HG03442 (cell line): ENCODE results near the gene SYNDIG1.
"Not testable (repeated sequence)": the region's sequence is repeated elsewhere in the genome, so short reads cannot be mapped to it uniquely, and the experiment has no call there.

Experiments
- ATAC-seq: cut with Tn5 transposase; IDR thresholded peaks from one replicate; pipeline ENCODE4 v1.9.1; 2021; ENCODE audit warnings: mild to moderate bottlenecking, moderate library complexity; ENCODE audit not compliant: unreplicated experiment

Gene SYNDIG1

DNA sequence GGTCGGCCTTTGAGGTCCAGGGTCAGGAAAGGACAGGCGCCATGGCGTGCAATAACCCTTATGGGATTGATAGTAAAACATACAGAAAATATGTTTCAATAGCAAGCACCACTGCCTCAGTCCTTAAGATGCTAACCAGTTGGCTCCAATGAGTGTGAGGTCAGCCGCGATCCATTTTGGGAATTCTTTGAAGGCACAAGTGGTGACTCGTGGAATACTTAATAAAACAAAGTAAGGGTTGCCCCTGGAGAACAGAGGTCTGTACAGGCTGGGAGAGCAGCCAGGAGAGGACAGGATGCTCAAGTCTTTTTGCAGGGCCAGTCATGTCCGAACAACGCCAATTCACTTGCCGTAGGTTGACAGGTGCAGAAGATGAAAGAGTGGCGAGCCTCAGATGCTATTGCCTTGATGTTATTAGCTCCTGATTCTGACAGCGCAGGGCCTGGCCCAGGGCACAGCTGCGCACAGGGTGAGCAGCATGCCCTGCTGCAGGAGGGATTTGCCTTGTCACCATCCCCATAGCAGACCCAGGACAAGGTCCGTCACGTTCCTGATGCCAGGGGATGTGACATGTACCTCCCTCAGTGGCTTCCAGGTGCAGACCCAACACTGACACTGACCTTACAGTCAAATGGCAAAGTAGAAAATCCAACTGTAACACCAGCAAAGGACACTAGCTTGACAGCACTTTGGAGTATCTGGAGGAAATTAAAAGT lies 21.8 kb downstream of the SYNDIG1 start:
- no peak for ATAC-seq

GRCh38 chr20:24492031-24492607 lies 22.7 kb downstream of the SYNDIG1 start:
- ATAC-seq, result no peak

- ATAC-seq, result no peak
These were observed 23.3 kb downstream of the SYNDIG1 start for GRCh38 chr20:24492698-24493097.

GRCh38 chr20:24493181-24493580 lies 23.8 kb downstream of the SYNDIG1 start:
- ATAC-seq, result no peak

GRCh38 chr20:24493661-24494459 lies 24.4 kb downstream of the SYNDIG1 start:
- ATAC-seq, result no peak

- no peak for ATAC-seq
These were observed 25.1 kb downstream of the SYNDIG1 start for GRCh38 chr20:24494460-24494920.

- ATAC-seq, result no peak
These were observed 25.8 kb downstream of the SYNDIG1 start for GRCh38 chr20:24495266-24495665.

DNA sequence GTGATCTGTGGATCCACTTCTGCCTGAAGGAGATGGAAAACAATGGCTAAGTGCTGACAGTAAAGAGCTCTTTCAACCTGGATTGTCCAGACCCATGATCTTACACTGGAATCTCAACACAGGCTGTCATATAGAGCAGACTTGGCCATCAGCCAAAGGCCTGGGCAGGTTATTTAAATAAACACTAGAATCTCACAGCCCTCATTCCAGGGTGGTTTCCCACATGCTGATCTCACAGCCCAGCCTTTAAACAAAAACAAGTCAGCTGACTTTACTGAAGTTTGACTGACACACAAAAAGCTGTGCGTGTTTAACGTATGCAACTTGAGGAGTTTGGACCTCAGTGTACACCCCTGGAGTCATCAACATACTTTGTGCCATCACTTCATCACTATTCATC lies 28.4 kb downstream of the SYNDIG1 start:
- no peak for ATAC-seq

DNA sequence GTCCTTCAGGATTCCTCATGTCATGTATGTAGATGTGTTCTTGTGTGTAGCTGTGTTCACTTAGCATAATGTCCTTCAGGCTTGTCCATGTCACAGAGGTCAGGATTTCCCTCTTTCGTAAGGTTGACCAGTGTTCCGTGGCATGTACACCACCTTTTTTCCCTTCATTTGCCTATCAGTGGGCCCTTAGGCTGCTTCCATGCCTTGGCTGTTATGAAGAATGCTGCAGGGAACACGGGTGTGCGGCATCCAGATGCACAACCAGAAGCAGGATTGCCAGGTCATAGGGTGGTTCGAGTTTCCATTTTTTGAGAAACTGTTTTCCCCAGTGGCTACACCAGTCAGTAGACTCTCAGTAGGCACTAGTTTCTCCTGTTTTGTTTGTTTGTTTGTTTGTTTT lies 29.2 kb downstream of the SYNDIG1 start:
- no peak for ATAC-seq

- no peak for ATAC-seq
These were observed 30.0 kb downstream of the SYNDIG1 start for GRCh38 chr20:24499472-24499871.

DNA sequence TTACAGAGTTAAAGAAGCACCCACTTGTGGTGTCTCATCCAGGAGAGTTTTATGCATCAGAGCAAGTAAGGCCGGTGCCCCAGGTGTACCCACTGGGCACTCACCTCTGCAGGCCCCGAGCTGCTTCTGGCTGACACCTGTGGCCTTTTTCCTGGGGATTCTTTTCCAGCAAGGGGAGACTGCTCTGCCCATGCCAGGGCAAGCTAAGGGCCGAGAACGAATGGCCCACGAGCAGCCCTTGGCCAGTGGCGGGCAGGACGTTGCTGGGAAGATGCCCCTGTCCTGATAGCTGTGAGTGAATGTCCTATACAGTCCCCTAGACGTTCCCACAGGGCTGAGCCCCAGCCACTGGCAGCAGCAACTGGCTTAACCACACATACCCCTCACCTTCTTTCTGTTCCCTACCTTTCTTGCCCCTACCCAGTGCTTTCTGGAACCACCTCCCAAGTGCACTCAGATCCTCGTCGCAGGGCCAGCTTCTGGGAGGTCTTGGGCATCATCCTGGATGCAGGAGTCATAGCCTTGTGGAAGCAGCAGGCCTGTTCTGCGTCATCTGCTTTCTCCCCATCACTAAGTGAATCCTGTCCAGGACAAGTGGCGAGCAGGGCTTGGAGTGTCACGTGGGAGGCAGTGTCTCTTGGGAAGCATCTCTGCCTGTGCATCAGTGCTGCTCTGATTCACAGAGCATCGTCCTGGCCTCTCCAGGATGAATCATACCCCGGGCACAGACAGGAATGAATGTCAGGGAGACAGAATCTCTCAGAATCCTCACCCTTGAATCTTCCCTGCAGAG lies 32.5 kb downstream of the SYNDIG1 start:
- no peak for ATAC-seq

GRCh38 chr20:24502661-24503060 lies 33.2 kb downstream of the SYNDIG1 start:
- no peak for ATAC-seq

DNA sequence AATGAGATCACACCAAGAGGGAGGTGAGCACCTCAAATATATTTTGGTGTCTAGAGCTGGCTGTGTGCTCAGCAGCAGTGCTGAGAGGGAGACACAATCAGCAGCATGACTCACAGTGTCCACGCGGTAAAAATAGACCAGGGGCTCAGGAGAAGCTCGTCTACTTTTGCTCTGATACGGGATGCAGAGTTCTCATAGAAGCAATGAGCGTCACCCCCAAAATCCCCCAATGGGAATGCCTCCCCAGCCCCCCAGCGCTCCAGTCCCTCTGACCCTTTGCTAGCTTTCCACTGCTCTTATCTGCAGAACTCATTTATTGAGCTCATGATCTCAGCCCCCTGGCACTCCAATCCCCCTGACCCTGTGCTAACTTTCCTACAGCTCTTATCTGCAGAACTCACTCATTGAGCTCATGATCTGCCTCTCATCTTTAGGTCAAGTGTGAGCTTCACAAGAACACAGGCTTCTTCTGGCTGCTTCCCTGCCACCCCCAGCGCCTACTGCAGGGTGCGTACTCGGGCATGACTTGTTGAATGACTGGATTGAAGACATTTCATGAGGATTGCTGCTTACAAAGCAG lies 34.0 kb downstream of the SYNDIG1 start:
- ATAC-seq, result no peak

GRCh38 chr20:24504331-24505285 lies 35.2 kb downstream of the SYNDIG1 start:
- no peak for ATAC-seq

- no peak for ATAC-seq
These were observed 36.7 kb downstream of the SYNDIG1 start for GRCh38 chr20:24506146-24506545.

DNA sequence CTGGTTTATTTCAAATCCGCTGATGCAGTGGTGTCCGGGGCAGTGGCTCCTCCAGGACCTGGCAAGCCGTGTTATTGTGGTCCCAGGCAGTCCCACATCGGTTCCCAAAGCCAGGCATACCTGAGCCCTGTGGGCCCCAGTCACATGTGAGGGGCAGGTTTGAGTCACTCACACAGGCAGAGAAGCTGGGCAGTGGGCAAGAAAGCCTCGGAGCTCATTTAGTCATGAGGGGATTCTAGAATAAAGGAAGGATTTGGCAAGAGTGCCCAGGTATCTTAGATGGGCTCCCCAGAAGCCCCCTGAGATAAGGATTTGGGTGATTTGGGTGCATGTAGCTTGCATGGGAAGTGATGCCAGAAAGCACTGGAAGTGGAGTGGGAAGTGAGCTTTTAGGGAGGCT lies 37.3 kb downstream of the SYNDIG1 start:
- ATAC-seq, result no peak

- no peak for ATAC-seq
These were observed 37.9 kb downstream of the SYNDIG1 start for GRCh38 chr20:24507182-24507853.

DNA sequence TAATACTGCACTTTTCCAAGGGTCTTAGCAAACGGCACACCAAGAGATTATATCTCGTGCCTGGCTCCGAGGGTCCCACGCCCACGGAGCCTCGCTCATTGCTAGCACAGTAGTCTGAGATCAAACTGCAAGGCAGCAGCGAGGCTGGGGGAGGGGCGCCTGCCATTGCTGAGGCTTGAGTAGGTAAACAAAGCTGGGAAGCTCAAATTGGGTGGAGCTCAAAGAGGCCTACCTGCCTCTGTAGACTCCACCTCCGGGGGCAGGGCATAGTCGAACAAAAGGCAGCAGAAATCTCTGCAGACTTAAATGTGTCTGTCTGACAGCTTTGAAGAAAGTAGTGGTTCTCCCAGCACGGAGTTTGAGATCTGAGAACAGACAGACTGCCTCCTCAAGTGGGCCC lies 43.0 kb downstream of the SYNDIG1 start:
- not testable (repeated sequence) for ATAC-seq

- ATAC-seq, result no peak
These were observed 49.1 kb downstream of the SYNDIG1 start for GRCh38 chr20:24518515-24518914.
